Thyroid gland (tissue), 4 donors: ENCODE results near the gene FEV.

ENCODE experiments used
- POLR2A ChIP-seq, 2 donors: fragments of 450-650 bp; IDR thresholded peaks; one replicate each; pipeline ENCODE4 v1.6.1; 2017; ENCODE audit warnings: antibody characterized with exemption in 2 of 2, mild to moderate bottlenecking in 2 of 2, moderate library complexity in 1 of 2
- TF ChIP-seq, protein P1 (sequence below), 6 experiments: fragments of 200-600 bp in 3 of 6; fragments of 450-650 bp in 3 of 6; sonication (generic) in 3 of 6; IDR thresholded peaks; one replicate each; pipeline ENCODE4 v1.5.1; 2016 to 2019; ENCODE audit warnings: antibody characterized with exemption in 6 of 6, mild to moderate bottlenecking in 2 of 6, inconsistent platforms in 1 of 6, moderate library complexity in 1 of 6

DNA sequence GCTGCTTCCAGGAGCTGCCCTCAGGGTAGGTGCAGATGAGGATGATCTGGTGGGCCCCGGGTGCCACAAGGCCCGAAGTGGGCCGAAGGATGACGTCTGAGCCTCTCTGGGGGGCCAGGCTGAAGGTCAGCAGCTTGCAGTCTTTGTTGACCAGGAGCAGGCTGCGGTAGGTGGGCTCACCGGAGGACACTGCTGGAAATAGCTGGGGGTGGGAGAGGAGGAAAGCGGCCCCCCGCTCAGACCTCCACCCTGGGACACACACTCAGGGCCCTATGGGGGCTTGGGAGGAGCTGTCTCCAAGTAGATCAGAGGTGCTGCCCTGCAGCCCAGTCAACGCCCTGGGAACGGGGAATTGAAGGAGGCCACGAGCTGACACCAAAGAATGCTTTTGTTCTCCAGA is 39.1 kb upstream of the FEV start:
- TF ChIP-seq, protein P1, sequence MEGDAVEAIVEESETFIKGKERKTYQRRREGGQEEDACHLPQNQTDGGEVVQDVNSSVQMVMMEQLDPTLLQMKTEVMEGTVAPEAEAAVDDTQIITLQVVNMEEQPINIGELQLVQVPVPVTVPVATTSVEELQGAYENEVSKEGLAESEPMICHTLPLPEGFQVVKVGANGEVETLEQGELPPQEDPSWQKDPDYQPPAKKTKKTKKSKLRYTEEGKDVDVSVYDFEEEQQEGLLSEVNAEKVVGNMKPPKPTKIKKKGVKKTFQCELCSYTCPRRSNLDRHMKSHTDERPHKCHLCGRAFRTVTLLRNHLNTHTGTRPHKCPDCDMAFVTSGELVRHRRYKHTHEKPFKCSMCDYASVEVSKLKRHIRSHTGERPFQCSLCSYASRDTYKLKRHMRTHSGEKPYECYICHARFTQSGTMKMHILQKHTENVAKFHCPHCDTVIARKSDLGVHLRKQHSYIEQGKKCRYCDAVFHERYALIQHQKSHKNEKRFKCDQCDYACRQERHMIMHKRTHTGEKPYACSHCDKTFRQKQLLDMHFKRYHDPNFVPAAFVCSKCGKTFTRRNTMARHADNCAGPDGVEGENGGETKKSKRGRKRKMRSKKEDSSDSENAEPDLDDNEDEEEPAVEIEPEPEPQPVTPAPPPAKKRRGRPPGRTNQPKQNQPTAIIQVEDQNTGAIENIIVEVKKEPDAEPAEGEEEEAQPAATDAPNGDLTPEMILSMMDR (IDR thresholded peaks at IDR 0.05): no peak
- TF ChIP-seq POLR2A (IDR thresholded peaks at IDR 0.05): no peak
